UCSD-AML1 (cell line): Measurements from ENCODE around the gene FAM180A.
"Not testable (repeated sequence)": the region's sequence is repeated elsewhere in the genome, so short reads cannot be mapped to it uniquely, and the experiment has no call there.

Experiments
- DNase-seq: peaks from one replicate; lab custom pipeline; 2025; ENCODE audit not compliant: unreplicated experiment; lab: John Stamatoyannopoulos, UW

FAM180A gene

DNA sequence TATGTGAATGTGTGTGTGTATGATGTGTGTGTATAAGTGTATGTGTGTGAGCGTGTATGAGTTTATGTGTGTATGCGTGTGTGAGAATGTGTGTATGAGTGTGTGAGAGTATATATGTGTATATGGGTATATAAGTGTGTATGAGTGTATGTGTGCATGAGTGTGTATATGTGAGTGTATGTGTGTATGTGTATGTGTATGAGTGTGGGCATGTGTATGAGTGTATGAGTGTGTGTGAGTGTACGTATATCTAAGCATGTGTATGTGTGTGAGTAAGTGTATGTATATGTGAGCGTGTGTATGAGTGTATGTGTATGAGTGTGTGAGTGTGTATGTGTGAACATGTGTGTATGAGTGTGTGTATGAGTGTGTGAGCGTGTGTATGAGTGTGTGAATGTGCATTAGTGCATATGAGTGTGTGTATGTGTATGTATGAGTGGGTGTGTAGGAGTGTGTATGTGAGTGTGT, 33.5 kb downstream of the FAM180A start:
- no peak for DNase-seq

DNA sequence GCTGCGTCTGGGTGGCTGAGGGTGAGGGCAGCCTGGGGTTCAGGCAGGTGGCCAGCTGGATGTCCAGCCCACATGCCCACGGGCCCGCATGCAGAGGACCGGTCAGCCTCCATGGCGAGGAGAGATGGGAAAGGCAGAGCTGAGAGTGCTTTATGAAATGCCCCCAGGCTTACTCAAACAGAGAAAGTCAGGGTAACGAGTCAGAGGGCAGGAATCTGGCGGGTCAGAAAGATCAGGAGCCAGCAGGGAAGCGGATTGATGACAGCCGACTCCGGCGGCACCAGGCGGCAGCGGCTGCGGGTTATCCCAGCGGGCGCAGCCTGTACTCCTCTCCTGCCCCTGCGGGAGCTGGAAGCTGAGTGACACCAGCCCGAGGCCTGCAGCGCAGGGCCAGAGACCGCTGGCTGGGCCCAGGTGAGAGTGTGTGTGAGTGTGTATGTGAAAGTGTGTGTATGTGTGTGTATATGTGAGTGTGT, 34.0 kb downstream of the FAM180A start:
- no peak for DNase-seq

DNA sequence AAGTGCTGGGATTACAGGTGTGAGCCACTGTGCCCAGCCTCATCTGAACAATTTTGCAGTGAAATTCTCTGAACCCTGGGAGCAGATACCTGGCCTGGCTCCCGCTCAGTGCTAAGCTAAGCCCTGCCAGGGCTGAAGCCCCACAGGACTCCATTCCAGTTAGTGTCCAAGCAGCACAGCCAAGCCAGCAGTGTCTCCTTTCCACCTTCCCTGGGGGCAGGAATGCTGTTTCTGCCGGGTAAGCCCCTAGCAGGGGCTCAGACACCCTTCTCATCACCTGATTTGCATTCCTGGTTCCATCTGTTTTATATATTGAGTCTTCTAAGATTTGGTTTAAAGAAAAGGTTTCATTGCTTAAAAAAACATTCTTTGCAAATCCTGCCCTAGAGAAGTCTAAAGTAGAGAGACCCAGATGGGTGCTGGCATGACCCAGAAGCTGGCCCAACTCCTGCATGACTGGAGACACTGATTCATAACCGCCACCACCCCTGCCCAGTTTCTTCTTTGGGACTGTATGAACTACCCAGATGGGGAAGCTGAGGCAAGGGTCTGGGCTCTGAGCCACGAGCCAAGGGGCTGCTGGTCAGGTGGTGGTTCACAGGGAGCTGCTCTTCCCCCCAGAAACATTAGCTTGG, 34.7 kb downstream of the FAM180A start:
- no peak for DNase-seq

DNA sequence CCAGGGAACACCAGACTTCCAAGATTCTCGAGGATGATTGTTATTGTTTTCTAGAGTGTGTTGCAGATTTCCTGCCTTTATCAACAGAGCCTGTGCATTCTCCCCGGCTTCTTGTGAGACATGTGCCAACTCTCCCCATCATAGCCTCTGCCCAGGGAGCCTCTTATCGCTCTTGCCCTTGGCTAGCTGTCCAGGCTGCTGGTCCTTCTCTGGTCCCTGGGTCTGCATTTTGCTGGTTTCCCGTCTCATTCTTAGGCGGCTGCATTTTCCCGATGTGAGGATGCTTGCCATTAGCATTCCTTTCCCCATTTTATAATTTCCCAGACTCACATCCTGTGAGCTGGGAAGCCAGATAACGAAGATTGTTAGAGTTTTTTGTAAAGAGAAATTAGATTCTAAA, 35.8 kb downstream of the FAM180A start:
- no peak for DNase-seq

DNA sequence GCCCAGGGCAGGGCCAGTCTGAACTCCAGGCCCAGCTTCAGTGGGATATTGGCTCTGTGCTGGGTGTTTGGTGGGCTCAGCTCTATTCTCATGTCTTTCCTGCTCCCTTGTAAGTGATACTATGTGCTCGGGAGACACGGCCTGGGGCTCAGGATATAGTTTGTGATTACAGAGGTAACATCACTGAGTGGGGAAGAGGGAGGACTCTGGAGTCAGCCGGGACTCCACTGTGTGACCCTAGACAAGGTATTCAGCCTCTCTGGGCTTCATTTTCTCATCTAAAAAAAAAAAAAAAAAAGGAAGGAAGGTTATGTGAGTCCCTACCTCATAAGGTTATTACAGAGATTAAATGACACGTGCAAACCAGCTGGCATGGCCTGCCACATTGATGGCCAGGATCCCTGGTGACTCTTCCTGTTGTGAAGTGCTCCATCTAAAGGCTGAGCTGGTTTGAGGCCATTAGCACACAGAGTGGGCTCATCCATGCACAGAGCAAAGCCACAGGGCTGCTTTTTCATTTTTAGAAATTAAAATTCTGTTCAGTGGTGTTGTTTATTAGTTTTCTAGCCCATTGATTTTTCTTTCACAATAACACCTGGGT, 36.3 kb downstream of the FAM180A start:
- DNase-seq, result no peak

DNA sequence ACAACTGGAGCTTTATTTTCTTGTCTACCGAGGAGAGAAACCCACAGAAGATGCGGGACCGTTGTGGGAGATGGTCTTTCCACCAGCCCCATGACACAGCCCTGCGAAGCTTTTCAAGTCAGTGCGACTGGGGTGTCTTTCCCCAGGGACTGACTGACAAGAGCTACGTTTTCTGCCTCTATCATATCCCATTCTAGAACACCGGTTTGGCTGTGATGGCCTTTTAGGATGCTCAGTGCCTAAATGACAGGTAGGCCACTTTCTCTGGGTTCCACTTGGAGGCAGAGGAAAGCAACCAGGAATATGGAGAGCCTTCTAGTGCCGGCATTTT, 37.5 kb downstream of the FAM180A start:
- DNase-seq, result no peak

DNA sequence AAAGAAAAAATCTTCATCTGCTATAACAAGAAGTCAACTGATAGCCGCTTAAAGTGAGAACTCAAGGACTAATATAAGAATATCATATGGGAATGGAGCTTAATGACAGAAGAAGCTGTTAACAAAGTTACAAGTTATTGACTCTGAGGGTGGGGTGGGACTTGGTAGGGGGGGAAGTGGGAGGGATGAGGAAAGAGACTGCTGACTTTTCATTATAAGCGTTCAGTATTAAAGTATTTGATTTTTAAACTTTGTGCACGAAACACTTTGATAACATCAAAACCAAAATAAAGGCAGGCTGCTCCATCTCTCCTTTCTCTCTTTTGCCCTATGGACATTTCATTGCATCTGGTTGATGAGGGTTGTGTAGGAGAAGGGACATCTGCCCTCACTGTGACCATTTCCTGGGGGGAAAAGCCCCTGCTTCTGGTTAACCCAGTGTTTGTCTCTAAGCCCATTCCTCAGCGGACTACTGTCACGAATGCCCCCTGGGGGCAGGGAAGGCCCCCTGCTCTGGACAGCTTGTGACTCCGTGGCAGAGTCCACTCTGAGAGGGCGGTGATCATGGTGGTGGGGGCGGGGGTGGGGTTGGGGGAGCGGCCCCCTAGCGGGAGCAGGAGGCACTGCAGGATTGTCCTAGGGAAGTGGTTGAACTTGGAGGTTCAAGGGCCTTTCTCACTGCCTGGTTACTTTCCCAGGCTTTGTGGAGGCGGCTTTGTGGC, 38.0 kb downstream of the FAM180A start:
- peak; percentile 10 for DNase-seq

DNA sequence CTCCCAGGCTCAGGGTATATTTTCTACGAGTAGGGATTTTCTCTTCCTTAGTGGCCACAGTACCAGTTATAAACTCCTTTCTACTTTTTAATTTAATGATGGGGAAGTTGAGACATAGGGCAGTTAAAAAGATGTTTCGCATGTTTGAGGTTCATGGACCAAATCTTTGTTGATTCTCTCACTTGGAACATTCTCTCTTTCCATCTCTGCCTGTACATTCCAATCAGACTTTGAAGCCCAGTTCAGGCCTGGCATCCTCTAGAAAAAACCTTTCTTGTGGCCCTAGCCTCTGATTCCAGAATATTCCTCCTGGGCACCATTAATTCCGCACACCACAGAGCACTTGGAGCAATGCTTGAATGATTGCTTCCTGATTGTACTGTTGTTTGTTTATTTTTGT, 39.1 kb downstream of the FAM180A start:
- DNase-seq, result no peak

DNA sequence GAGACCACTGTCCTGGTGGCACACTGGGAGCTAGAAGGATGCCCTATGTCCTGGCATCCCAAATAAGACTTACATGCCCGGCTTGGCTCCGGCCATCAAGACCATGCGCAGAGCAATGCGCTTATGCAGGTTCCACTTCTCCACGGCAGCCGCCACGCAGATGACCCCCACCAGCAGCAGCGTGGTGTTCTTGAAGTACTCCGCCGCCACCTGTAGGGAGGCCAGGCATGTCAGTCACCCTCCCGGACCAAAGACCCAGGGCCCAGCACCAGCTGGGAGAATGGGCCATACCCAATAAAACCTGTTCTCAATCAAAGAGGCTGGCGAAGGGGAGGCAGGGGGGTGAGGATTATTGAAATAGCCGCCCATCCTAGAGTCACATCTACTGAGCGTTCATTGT, 40.6 kb downstream of the FAM180A start:
- DNase-seq, result no peak

DNA sequence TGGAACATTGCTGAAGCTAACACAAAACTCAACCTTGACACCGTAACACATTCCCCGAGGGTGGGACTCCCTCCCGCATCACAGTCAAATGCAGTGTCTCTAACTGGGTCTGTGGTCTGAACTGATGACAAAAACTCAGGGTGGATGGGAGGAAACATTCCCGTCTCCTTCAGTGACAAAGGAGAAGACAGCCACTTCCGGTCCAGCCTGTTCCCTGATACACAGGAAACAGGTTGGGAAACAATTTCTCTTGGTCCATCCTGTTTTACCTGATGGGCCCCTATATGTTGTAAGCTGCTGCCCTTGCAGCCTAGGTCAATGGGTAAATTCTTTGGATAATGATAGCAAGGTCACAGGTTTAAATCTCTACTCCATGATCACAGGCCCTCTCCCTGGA, 41.0 kb downstream of the FAM180A start:
- no peak for DNase-seq

DNA sequence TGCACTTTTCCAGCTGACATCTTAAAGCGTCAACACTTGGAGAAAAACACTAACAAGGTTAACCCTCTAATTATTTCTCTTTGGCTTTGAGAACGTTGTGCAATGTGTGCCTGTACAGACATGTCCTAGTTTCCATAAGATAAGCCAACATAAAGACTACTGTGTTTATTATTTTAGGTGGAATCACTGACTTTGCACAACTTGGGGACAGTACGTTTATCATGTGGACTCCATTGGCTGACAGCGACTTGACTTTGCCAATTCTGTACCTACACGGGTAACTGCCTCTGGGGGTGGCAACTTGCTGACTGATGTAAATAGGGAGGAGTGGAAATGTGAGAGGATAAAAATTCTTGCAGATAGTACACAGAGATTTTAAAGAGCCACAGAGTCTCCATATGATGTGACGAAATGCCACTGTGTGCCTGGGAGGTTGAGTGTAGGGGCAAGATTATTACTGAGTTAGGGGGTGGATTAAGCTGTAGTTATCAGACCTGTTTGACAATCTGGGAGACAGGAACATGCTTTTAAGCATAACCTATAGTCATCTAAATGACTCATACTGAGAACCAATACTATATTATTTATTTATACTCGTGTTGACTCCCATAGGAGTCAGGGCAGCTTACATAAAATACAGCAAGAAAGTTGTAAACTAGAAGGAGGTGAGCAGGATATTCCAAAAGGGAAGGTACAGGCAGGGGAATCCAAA, 41.6 kb downstream of the FAM180A start:
- no peak for DNase-seq

DNA sequence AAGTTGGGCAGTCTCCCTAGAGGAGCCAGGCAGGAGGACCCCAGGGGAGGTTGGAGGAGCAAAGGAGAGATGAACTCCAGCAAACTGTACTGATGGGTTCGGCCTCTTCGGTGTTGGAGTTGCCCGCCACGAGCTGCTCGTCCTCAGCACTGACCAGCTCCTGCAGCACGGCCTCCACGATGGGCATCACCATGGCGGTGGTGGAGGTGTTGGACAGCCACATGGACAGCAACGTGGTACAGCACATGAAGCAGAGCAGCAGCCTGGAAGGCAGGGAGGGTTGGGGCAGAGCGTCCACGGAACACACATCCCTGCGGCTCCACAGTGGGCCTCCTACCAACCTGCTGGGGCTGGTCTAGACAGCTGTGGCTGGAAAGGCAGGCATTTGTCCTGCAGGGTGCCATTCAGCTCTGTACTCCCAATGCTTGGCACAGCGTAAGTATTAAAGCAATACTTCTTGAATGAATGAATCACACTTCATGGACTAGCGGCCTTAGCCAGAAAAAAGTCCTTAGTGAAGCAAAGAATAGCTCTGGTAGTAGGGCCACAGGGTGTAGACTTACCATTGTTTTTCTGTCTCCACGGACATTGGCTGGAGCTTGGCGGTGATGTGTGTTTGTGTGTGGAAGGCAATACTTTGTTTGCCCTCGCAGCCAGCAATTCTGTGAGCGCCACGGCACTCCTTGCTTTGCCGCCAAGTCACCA, 42.4 kb downstream of the FAM180A start:
- no peak for DNase-seq

DNA sequence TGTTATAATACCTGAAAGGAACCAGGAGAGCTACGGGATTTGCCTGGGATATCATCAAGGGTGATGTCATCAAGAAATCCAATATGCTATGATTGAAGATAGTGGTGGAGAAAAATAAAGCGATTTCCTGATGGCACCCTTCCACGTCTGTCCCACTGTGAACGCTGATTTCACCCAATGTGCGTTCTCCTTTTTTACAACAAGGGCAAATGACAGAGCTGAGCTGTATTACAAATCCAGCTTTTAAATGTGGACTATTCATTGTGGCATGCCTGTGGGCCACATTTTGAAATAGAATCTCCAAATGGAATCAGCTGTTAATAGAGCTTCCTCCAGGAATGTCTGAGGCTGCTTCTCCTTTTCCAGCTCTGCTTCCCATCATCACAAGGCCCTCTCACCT, 43.9 kb downstream of the FAM180A start:
- DNase-seq, result no peak

DNA sequence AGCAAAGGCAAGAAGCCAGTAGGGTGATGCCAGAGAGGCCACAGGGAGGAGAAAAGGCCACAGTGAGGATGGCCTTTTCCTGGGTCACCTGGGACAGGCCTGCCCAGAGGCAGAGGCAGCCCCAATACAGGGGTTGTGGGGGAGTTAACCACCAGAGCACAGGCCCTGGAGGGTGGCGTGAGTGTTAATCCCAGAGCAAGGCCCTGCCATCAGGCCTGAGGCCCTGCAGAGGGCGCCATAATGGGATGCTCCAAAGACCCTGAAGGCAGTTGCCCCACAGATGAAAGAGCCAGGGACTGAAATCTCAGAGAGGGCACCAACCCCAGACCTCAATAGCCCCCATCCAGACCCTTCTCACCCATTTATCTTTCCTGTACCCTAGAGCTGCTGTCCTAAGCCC, 44.5 kb downstream of the FAM180A start:
- peak; percentile 9 for DNase-seq

DNA sequence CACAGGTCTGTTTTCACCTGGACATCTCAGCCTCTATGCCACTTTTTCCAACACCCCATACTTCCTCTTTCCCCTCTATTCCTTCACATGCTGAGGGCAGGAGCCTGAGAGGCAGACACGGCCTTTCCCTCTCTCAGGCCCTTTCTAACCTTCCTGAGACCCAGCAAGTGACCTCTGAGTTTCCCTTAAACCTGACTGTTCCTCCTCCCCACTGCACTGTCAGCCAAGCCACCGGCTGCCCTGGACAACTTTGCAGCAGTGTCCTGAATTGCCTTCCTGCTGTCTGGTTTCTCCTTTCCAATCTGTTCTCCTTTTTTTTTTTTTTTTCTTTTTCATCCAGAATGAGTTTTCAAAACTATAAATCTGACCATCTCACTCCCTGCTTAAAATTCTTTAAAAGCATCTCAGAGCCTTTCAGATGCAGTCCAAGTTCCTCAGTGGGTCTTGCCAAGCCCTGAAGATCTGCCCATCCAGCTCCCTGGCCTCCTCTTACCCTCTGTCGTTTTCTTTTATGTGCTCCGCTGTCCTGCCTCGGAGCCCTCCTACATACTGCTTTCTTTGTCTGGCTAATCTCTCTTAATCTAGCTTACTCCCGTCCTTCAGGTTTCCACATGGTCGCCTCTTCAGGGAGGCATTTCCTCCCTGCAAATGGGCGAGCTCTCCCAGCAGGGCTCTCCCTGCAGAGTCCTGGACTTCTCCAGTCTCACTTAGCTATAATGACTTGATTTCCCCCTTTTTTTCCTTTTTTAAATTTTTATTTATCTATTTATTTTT, 51.1 kb downstream of the FAM180A start:
- no peak for DNase-seq

DNA sequence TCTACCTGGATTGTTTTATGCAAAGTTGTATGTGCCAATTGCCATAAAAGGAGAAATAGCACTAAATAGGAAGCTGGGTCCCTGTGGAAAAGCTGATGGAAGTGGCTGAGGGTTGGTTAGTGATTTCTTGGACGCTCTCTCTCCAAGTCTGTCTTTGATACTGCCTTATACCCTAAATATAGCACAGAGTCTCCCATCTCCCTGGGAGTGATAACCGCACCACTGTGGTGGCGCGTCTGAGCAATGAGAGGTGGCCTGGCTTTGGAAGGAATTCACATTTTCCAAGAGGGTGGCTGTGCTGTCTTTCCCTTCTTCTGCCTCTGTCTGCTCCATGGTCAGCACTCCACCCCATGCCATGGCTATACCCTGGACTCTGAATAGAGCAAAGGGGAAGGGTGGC, 55.1 kb downstream of the FAM180A start:
- no peak for DNase-seq

DNA sequence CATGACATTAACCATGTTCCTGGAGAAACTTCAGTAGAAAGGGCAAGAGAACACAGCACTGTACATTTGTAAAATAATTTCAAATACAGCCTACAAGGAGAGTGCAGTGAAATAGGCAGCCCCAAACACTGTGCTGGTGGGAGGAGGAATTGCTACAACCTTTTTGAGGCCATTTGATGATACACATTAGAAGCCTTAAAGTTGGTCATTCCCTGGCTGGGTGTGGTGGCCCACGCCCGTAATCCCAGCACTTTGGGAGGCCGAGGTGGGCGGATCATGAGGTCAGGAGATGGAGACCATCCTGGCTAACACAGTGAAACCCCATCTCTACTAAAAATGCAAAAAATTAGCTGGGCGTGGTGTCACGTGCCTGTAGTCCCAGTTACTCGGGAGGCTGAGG, 56.0 kb downstream of the FAM180A start:
- not testable (repeated sequence) for DNase-seq

DNA sequence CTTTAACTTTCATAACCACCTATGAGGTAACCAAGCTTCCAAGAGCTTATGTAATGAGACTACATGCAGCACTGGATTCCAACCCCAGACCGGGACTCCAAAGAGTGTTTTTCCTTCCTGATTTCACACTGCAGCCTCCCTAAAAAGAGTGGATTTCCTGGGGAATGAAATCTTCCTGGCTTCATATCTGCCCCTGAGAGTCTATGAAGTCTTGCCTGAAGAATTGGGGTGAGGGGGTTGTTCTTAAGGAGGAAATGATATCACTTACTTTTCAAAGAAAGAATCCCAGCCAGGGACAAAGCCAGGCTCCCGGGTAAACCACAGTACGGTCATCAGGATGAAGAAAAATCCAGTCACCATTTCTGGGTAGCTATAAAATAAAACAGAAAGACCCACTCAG, 56.6 kb downstream of the FAM180A start:
- no peak for DNase-seq

DNA sequence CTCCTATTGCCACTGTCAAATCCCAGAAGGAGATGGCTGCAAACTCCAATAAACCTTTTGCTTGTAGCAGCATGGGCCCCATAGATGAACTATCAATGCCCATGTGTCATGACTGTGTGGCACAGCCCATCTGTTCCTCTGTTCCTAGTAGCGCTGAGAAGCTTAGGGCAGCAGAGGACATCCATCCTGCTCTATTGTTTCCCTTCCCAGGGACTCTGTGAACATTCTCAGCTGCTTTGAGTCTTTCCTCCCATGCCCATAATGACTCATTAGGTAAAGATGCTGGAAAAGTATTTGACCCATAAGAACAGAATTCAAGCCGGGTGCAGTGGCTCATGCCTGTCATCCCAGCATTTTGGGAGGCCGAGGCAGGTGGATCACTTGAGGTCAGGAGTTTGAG, 58.0 kb downstream of the FAM180A start:
- no peak for DNase-seq

DNA sequence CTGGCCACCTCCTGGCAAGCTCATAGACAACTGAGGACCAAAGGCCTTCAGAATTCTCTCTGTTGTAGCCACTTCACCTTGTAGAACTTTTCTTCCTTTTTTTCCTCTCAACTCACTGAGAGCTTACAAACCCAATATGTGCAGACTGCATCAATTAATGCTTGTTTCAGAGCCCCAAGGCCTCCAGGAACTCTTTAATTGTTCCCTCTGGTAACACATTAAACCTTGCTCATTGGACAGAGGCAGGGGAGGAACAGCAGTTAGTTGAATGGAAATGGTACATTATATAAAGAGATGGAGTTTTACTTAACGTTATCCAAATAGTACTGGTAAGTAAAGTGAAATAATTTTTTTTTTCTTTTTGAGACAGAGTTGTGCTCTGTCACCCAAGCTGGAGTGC, 61.1 kb downstream of the FAM180A start:
- DNase-seq, result no peak
